Trophoblast cell (in vitro differentiated cells and primary cell): ENCODE data around the gene NUDT9.
A peak's percentile ranks its signal among the peaks of the same experiment; 100 is the strongest.
"Not testable (repeated sequence)": the region's sequence is repeated elsewhere in the genome, so short reads cannot be mapped to it uniquely, and the experiment has no call there.

Source experiments
- DNase-seq, 2 donors: peaks; one replicate each; pipeline ENCODE4 v3.0.0-alpha.2; 2016
- H2AFZ ChIP-seq: 2 replicates; pipeline ENCODE4 v1.6.1; 2013; ENCODE audit warnings: low read length, moderate library complexity, mild to moderate bottlenecking; ENCODE audit not compliant: insufficient read depth, poor library complexity
- H2AK5ac ChIP-seq: 2 replicates; pipeline ENCODE4 v1.6.1; 2013; ENCODE audit warnings: mild to moderate bottlenecking, low read length
- H2BK120ac ChIP-seq: 2 replicates; pipeline ENCODE4 v1.6.1; 2013; ENCODE audit warnings: low read length, mild to moderate bottlenecking, moderate library complexity; ENCODE audit not compliant: insufficient read depth, poor library complexity
- H2BK12ac ChIP-seq: 2 replicates; pipeline ENCODE4 v1.6.1; 2013; ENCODE audit warnings: mild to moderate bottlenecking, low read length, moderate library complexity
- H2BK5ac ChIP-seq: 2 replicates; pipeline ENCODE4 v1.6.1; 2013; ENCODE audit warnings: low read length, low read depth, moderate library complexity, mild to moderate bottlenecking; ENCODE audit not compliant: poor library complexity
- H3K14ac ChIP-seq: 2 replicates; pipeline ENCODE4 v1.6.1; 2013; ENCODE audit warnings: mild to moderate bottlenecking, low read length
- H3K18ac ChIP-seq: 2 replicates; pipeline ENCODE4 v1.6.1; 2013; ENCODE audit warnings: mild to moderate bottlenecking, low read length
- H3K23ac ChIP-seq: 2 replicates; pipeline ENCODE4 v1.6.1; 2013; ENCODE audit warnings: low read length
- H3K27ac ChIP-seq: 2 replicates; pipeline ENCODE4 v1.5.1; 2013; ENCODE audit warnings: low read depth, mild to moderate bottlenecking, inconsistent platforms, low read length, moderate library complexity
- H3K27me3 ChIP-seq: 2 replicates; pipeline ENCODE4 v1.6.1; 2013; ENCODE audit warnings: inconsistent platforms, mild to moderate bottlenecking, low read length, moderate library complexity; ENCODE audit not compliant: insufficient read depth
- H3K36me3 ChIP-seq, 2 experiments: 1 replicate in 1 of 2; 2 replicates in 1 of 2; pipeline ENCODE4 v1.6.1; 2013; ENCODE audit warnings: low read length in 2 of 2, mild to moderate bottlenecking in 2 of 2, moderate library complexity in 1 of 2; ENCODE audit not compliant: insufficient read depth in 2 of 2, control insufficient read depth in 1 of 2
- H3K4ac ChIP-seq: 2 replicates; pipeline ENCODE4 v1.6.1; 2013; ENCODE audit warnings: low read depth, mild to moderate bottlenecking, low read length, moderate library complexity
- H3K4me1 ChIP-seq, 2 experiments: 1 replicate in 1 of 2; 2 replicates in 1 of 2; pipeline ENCODE4 v1.6.1; 2013; ENCODE audit warnings: low read length in 2 of 2, mild to moderate bottlenecking in 2 of 2, moderate library complexity in 1 of 2; ENCODE audit not compliant: insufficient read depth in 2 of 2, control insufficient read depth in 1 of 2
- H3K4me2 ChIP-seq: 2 replicates; pipeline ENCODE4 v1.6.1; 2013; ENCODE audit warnings: inconsistent platforms, mild to moderate bottlenecking, low read length, moderate library complexity
- H3K4me3 ChIP-seq: 2 replicates; pipeline ENCODE4 v1.5.1; 2013; ENCODE audit warnings: mild to moderate bottlenecking, low read depth, low read length, inconsistent platforms
- H3K79me1 ChIP-seq: one replicate; pipeline ENCODE4 v1.6.1; 2013; ENCODE audit warnings: low read length
- H3K79me2 ChIP-seq: 2 replicates; pipeline ENCODE4 v1.6.1; 2013; ENCODE audit warnings: low read length, mild to moderate bottlenecking; ENCODE audit not compliant: control insufficient read depth, insufficient read depth, poor library complexity
- H3K9ac ChIP-seq: 2 replicates; pipeline ENCODE4 v1.6.1; 2013; ENCODE audit warnings: mild to moderate bottlenecking, low read length
- H3K9me3 ChIP-seq: 2 replicates; pipeline ENCODE4 v1.6.1; 2013; ENCODE audit warnings: low read depth, mild to moderate bottlenecking, control low read depth, inconsistent platforms, low read length; ENCODE audit not compliant: insufficient read depth
- H4K12ac ChIP-seq: 2 replicates; pipeline ENCODE4 v1.6.1; 2013; ENCODE audit warnings: low read depth, mild to moderate bottlenecking, low read length, moderate library complexity
- H4K8ac ChIP-seq: 2 replicates; pipeline ENCODE4 v1.6.1; 2013; ENCODE audit warnings: low read depth, mild to moderate bottlenecking, low read length, moderate library complexity
- H4K91ac ChIP-seq: one replicate; pipeline ENCODE4 v1.6.1; 2013; ENCODE audit warnings: low read depth, mild to moderate bottlenecking, low read length, moderate library complexity
- WGBS: extraction: QIAGEN DNeasy Blood & Tissue Kit; methylation state at CpG from one replicate; pipeline ENCODE4 v1.1.7; 2013; ENCODE audit warnings: missing lambda C conversion rate; ENCODE audit not compliant: insufficient read length, insufficient coverage; ENCODE audit errors: extremely low coverage; 5-methylcytosine and 5-hydroxymethylcytosine counted together

The NUDT9 gene

GRCh38 chr4:87420276-87420830 lies 2.0 kb upstream of the NUDT9 start:
- no peak overlapping the region for H2BK120ac ChIP-seq
- no peaks in the 10 kb centered on the region for H3K27me3 ChIP-seq
- H3K4me2 ChIP-seq: no peak overlapping the region
- no peak overlapping the region for H3K27ac ChIP-seq
- H4K12ac ChIP-seq: no peak overlapping the region
- H2BK12ac ChIP-seq: no peak overlapping the region
- H3K18ac ChIP-seq: no peak overlapping the region
- H3K14ac ChIP-seq: no peak overlapping the region
- peaks cover 10% of the 10 kb centered on the region for H3K79me1 ChIP-seq
- H3K4me3 ChIP-seq: no peak overlapping the region
- H4K91ac ChIP-seq: no peak overlapping the region
- no peak overlapping the region for H3K23ac ChIP-seq
- H3K9me3 ChIP-seq: no peaks in the 10 kb centered on the region
- no peak overlapping the region for H2BK5ac ChIP-seq
- no CpG with 5 or more reads among the region's 4 CpGs for WGBS
- H3K4ac ChIP-seq: no peak overlapping the region
- no peak overlapping the region for H3K9ac ChIP-seq
- H2AK5ac ChIP-seq: no peak overlapping the region
- no peak overlapping the region for H2AFZ ChIP-seq
- H4K8ac ChIP-seq: no peak overlapping the region
- H3K36me3 ChIP-seq: no peaks in the 10 kb centered on the region
- H3K4me1 ChIP-seq: peaks cover 12 to 13% of the 10 kb centered on the region in 2 experiments
- DNase-seq: no peak
- H3K79me2 ChIP-seq: peaks cover 6% of the 10 kb centered on the region

GRCh38 chr4:87423317-87424098 lies 1.1 kb downstream of the NUDT9 start:
- no peak overlapping the region for H2BK5ac ChIP-seq
- no peak overlapping the region for H3K4ac ChIP-seq
- no peaks in the 10 kb centered on the region for H3K27me3 ChIP-seq
- no peak overlapping the region for H4K91ac ChIP-seq
- H2AFZ ChIP-seq: no peak overlapping the region
- H3K36me3 ChIP-seq: no peaks in the 10 kb centered on the region
- no peaks in the 10 kb centered on the region for H3K9me3 ChIP-seq
- WGBS: no CpG with 5 or more reads among the region's 3 CpGs
- H2AK5ac ChIP-seq: no peak overlapping the region
- H3K27ac ChIP-seq: no peak overlapping the region
- H4K8ac ChIP-seq: no peak overlapping the region
- no peak overlapping the region for H3K4me3 ChIP-seq
- H2BK120ac ChIP-seq: no peak overlapping the region
- H2BK12ac ChIP-seq: no peak overlapping the region
- H4K12ac ChIP-seq: no peak overlapping the region
- no peak overlapping the region for H3K14ac ChIP-seq
- H3K79me2 ChIP-seq: peaks cover 6% of the 10 kb centered on the region
- H3K4me1 ChIP-seq: peaks cover 12 to 13% of the 10 kb centered on the region in 2 experiments
- H3K4me2 ChIP-seq: peak overlapping the region; percentile 65
- no peak overlapping the region for H3K18ac ChIP-seq
- no peak for DNase-seq
- no peak overlapping the region for H3K9ac ChIP-seq
- H3K23ac ChIP-seq: no peak overlapping the region
- peaks cover 10% of the 10 kb centered on the region for H3K79me1 ChIP-seq

GRCh38 chr4:87424099-87424543 lies 1.7 kb downstream of the NUDT9 start:
- H3K18ac ChIP-seq, H2BK5ac ChIP-seq, H3K79me2 ChIP-seq, H2AK5ac ChIP-seq, H3K27ac ChIP-seq, H3K9me3 ChIP-seq, H3K9ac ChIP-seq, H4K12ac ChIP-seq, H3K79me1 ChIP-seq, H3K27me3 ChIP-seq, H3K36me3 ChIP-seq, H3K4me3 ChIP-seq, H3K4me2 ChIP-seq, DNase-seq, H3K14ac ChIP-seq, H3K23ac ChIP-seq, H2BK120ac ChIP-seq, H2AFZ ChIP-seq, H4K8ac ChIP-seq, H2BK12ac ChIP-seq, H4K91ac ChIP-seq: not testable (repeated sequence)
- Histone ChIP-seq H3K4ac (peak overlapping the region; percentile 27), H3K4me1 (peaks cover 12 to 13% of the 10 kb centered on the region in 2 experiments)
- WGBS: no CpG with 5 or more reads among the region's 22 CpGs

DNA sequence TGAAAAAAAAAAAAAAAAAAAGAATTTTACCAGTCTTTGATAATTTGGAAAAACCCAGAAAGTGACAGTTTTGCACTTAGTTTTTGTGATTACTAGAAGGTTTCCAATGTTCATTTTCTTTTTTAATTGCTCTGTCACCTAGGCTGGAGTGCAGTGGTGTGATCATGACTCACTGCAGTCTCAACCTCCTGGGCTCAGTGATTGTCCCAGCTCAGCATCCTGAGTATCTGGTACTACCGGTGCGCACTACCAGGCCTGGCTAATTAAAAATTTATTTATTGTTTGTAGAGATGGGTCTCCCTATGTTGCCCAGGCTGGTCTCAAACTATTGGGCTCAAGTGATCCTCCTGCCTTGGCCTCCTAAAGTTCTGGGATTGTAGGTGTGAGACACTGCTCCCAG lies 3.3 kb downstream of the NUDT9 start:
- Histone ChIP-seq H3K27ac (no peak overlapping the region), H3K79me2 (peaks cover 6% of the 10 kb centered on the region), H3K9ac (no peak overlapping the region), H3K36me3 (no peaks in the 10 kb centered on the region), H3K4me1 (peaks cover 12 to 13% of the 10 kb centered on the region in 2 experiments), H4K12ac (no peak overlapping the region), H3K23ac (no peak overlapping the region), H3K9me3 (no peaks in the 10 kb centered on the region), H4K91ac (no peak overlapping the region), H2AK5ac (no peak overlapping the region), H3K27me3 (no peaks in the 10 kb centered on the region), H3K4me3 (no peak overlapping the region), H3K4ac (no peak overlapping the region), H3K79me1 (peaks cover 10% of the 10 kb centered on the region), H2BK120ac (no peak overlapping the region), H3K14ac (no peak overlapping the region), H3K4me2 (no peak overlapping the region), H2BK12ac (no peak overlapping the region), H2BK5ac (no peak overlapping the region), H2AFZ (no peak overlapping the region), H3K18ac (no peak overlapping the region), H4K8ac (no peak overlapping the region)
- DNase-seq: no peak
- whole genome bisulfite sequencing: no CpG with 5 or more reads among the region's 2 CpGs
